ENCODE results near the gene SLC35A3. TPM values are rescaled to one million over a fixed set of nuclear protein-coding genes. Genes with fewer than 3 reads are reported as not detected.
A peak's percentile ranks its signal among the peaks of the same experiment; 100 is the strongest.

SLC35A3 gene
- total RNA-seq, 1 donor from 2014 or later: 38.9 TPM

DNA sequence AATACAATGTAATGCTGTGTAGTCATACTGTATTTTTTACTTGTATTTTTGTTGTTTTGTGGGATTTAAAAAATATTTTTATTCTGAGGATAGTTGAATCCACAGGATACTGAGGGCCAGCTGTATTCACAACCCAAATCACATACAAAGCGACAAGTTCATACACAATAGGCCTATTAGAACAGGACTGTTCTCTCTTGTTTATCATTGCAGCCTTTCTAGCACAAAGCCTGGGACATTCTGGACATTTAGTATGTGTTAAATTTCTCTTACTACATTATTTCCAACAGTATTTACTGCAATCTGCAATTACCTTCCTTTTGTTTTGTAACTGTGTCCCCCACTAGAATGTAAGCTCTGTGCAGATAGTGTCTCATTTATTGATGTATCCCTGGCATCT is 65.4 kb downstream of the SLC35A3 start:
- Mint-ChIP-seq H3K27me3 (ENCODE audit: insufficient read depth, low read depth) (no peaks in the 10 kb centered on the region), H3K4me3 (peak overlapping the region; percentile 64), H3K36me3 (peaks cover 7% of the 10 kb centered on the region), H3K9me3 (no peaks in the 10 kb centered on the region), H3K27ac (no peak overlapping the region), H3K4me1 (peaks cover 29% of the 10 kb centered on the region)
- no peaks in the 10 kb centered on the region for H3K9me3 ChIP-seq (ENCODE audit: low read depth)
- peak overlapping the region; percentile 6 for H3K4me2 ChIP-seq
- peak overlapping the region; percentile 17 for H3K27ac ChIP-seq
- peaks cover 16% of the 10 kb centered on the region for H3K4me1 ChIP-seq
- no peak overlapping the region for H3K4me3 ChIP-seq
- no peak for TF ChIP-seq EZH2 (IDR thresholded peaks at IDR 0.05)
- TF ChIP-seq, protein P1, sequence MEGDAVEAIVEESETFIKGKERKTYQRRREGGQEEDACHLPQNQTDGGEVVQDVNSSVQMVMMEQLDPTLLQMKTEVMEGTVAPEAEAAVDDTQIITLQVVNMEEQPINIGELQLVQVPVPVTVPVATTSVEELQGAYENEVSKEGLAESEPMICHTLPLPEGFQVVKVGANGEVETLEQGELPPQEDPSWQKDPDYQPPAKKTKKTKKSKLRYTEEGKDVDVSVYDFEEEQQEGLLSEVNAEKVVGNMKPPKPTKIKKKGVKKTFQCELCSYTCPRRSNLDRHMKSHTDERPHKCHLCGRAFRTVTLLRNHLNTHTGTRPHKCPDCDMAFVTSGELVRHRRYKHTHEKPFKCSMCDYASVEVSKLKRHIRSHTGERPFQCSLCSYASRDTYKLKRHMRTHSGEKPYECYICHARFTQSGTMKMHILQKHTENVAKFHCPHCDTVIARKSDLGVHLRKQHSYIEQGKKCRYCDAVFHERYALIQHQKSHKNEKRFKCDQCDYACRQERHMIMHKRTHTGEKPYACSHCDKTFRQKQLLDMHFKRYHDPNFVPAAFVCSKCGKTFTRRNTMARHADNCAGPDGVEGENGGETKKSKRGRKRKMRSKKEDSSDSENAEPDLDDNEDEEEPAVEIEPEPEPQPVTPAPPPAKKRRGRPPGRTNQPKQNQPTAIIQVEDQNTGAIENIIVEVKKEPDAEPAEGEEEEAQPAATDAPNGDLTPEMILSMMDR (IDR thresholded peaks at IDR 0.05): no peak
- TF ChIP-seq EZH2phosphoT487 (IDR thresholded peaks at IDR 0.05): no peak
- peaks cover 11% of the 10 kb centered on the region for H4K20me1 ChIP-seq (ENCODE audit: low read depth)
- H3K9ac ChIP-seq: no peak overlapping the region
- H3K36me3 ChIP-seq: no peaks in the 10 kb centered on the region
- H3K27me3 ChIP-seq: no peaks in the 10 kb centered on the region
- H3K79me2 ChIP-seq (ENCODE audit: low read depth): peaks cover 44% of the 10 kb centered on the region
- DNase-seq (ENCODE audit: low spot score): no peak
- H3F3A ChIP-seq (ENCODE audit: low read depth): peaks cover 26% of the 10 kb centered on the region
- no peak overlapping the region for H2AFZ ChIP-seq (replicated peaks)

DNA sequence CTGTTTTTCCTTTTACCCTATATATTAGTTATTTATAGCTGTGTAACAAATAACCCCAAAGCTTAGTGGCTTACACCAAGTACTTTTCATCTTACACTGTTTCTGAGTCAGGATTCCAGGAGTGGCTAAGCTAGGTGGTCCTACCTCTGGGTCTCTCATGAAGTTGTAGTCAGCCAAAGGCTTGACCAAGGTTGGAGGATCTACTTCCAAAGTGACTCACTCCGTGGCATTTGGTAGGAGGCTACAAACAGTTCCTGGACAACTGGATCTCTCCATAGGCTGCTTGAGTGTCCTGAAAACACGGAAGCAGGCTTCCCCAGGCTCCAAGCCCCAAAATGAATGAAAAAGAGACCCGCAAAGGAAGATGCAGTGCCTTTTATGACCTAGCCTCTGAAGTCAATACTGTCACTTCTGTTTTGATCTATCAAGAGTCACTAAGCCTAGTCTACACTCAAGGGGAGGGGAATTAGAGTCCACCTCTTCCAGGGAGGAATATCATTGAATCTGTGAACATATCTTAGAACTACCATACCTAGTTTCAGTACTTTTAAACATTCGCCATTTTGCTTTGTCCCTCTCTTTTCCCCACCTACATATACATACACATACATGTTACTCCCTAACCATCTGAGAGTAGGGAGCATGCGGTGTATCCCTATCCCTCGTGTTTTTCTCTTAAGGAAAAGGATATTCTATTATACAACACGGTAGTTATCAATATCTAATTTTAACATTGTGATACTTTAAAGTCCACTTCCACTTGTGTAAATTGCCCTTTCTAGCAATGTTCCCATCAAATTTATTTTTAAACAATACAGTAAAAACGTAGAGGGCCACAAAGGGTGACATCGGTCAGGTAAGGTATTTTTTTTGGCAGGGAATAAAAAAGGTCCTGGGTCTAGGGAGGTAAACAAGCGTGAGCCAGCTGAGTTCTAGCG is 67.2 kb downstream of the SLC35A3 start:
- Histone ChIP-seq H3K36me3 (no peaks in the 10 kb centered on the region), H3K9me3 (ENCODE audit: low read depth) (no peaks in the 10 kb centered on the region), H3K4me2 (peak overlapping the region; percentile 87), H3K4me1 (peaks cover 20% of the 10 kb centered on the region), H3K27me3 (no peaks in the 10 kb centered on the region), H3K4me3 (peak overlapping the region; percentile 99), H2AFZ (replicated peaks) (peak overlapping the region; percentile 99), H3K9ac (peak overlapping the region; percentile 98), H3K79me2 (ENCODE audit: low read depth) (peaks cover 62% of the 10 kb centered on the region), H3F3A (ENCODE audit: low read depth) (peaks cover 28% of the 10 kb centered on the region), H3K27ac (peak overlapping the region; percentile 98), H4K20me1 (ENCODE audit: low read depth) (peaks cover 26% of the 10 kb centered on the region)
- Mint-ChIP-seq H3K27me3 (ENCODE audit: insufficient read depth, low read depth) (no peaks in the 10 kb centered on the region), H3K36me3 (peaks cover 7% of the 10 kb centered on the region), H3K4me3 (peak overlapping the region; percentile 98), H3K9me3 (no peaks in the 10 kb centered on the region), H3K27ac (peak overlapping the region; percentile 99), H3K4me1 (peaks cover 35% of the 10 kb centered on the region)
- TF ChIP-seq, protein P1 (IDR thresholded peaks at IDR 0.05): no peak
- no peak for TF ChIP-seq EZH2 (IDR thresholded peaks at IDR 0.05)
- no peak for TF ChIP-seq EZH2phosphoT487 (IDR thresholded peaks at IDR 0.05)
- peak; percentile 16 for DNase-seq (ENCODE audit: low spot score)

DNA sequence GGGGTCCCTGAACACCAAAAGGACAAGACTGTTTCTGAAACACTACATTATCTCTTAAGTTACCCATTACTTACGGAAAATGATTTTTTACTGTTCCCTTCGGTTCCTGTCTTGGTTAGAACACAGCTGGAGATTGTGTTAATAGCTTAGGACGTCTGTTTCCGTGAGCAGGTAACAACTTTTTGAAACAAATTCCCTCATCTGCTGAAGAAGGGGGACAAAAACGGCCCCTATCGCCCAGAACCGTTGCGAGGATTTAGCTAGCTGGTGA is 67.8 kb downstream of the SLC35A3 start:
- Histone ChIP-seq H3K4me3 (peak overlapping the region; percentile 99), H3K27ac (peak overlapping the region; percentile 98), H3K79me2 (ENCODE audit: low read depth) (peaks cover 68% of the 10 kb centered on the region), H4K20me1 (ENCODE audit: low read depth) (peaks cover 32% of the 10 kb centered on the region), H3K9me3 (ENCODE audit: low read depth) (no peaks in the 10 kb centered on the region), H2AFZ (replicated peaks) (peak overlapping the region; percentile 99), H3K9ac (peak overlapping the region; percentile 98), H3F3A (ENCODE audit: low read depth) (peaks cover 31% of the 10 kb centered on the region), H3K36me3 (no peaks in the 10 kb centered on the region), H3K4me2 (peak overlapping the region; percentile 87), H3K4me1 (peaks cover 26% of the 10 kb centered on the region), H3K27me3 (no peaks in the 10 kb centered on the region)
- Mint-ChIP-seq H3K27me3 (ENCODE audit: insufficient read depth, low read depth) (no peaks in the 10 kb centered on the region), H3K9me3 (no peaks in the 10 kb centered on the region), H3K27ac (peak overlapping the region; percentile 99), H3K36me3 (peaks cover 7% of the 10 kb centered on the region), H3K4me3 (peak overlapping the region; percentile 98), H3K4me1 (peaks cover 41% of the 10 kb centered on the region)
- TF ChIP-seq EZH2 (IDR thresholded peaks at IDR 0.05) (no peak), EZH2phosphoT487 (IDR thresholded peaks at IDR 0.05) (no peak)
- TF ChIP-seq, protein P1 (IDR thresholded peaks at IDR 0.05): no peak
- no peak for DNase-seq (ENCODE audit: low spot score)

Measured in neural progenitor cell (in vitro differentiated cells).